NCI-H1105 (cell line): ENCODE measurements around the gene VSNL1.

Source experiments
- DNase-seq: peaks from one replicate; lab custom pipeline; 2025; lab: John Stamatoyannopoulos, UW

VSNL1 gene

GRCh38 chr2:17614174-17614930, 73.9 kb downstream of the VSNL1 start:
- no peak for DNase-seq

DNA sequence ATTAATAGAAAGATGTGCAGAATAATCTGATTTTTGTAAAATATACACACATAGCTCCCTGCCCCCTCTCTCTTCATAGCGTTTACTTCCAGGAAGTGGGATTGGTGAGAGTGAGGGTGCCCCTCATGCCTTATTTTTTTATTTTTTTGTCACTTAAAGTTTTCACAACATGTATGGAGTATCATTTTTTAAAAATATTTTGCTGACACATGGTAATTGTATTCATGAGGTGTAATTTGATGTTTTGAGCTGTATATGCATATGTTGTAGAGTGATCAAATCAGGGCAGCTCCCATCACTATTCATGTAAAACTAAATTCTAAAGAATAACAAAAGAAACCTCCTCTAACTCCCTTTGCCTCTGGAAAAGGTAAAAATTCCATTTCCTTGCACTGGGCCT, 74.7 kb downstream of the VSNL1 start:
- no peak for DNase-seq

GRCh38 chr2:17615728-17616351, 75.3 kb downstream of the VSNL1 start:
- DNase-seq: no peak

DNA sequence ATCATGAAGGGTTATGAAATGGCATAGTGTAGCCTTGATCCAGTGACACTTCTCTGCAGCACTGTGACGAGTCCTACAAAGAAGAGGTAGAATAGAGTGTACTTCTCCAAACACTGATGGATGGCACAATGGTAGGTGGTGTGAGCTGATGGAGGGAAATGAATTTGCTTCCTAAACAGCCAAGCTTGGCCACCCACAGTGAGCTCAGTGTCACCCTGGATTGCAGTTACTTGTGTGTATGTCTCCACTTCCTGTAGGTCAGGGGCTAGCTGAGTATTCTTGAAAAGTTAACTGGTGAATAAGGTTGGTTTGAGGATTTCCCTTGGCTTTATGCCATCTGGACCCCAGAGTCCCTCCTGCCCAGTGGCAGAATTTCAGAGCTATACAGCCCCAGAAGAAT, 75.9 kb downstream of the VSNL1 start:
- no peak for DNase-seq

DNA sequence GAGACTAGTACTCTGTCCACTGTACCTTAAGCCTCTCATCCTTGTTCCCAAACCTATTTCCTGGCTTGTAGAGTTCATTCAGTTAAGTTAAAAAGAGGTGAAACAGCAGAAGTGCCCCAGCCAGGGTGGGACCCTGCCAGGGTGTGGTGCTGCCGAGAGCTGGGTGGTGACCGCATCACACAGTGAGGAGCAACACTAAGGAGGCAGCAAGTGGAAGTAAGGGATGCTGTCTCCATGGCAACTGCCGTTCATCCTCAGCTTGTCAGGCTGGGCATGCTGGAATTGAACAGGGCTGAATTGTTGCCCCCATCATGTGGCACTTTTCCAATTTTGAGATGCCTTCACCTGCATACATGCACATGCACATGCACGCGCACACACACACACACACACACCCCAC, 77.0 kb downstream of the VSNL1 start:
- no peak for DNase-seq

- no peak for DNase-seq
Observed at GRCh38 chr2:17617955-17618354, 77.5 kb downstream of the VSNL1 start.

GRCh38 chr2:17620280-17620679, 79.8 kb downstream of the VSNL1 start:
- DNase-seq: no peak

GRCh38 chr2:17620841-17621240, 80.3 kb downstream of the VSNL1 start:
- DNase-seq: no peak

DNA sequence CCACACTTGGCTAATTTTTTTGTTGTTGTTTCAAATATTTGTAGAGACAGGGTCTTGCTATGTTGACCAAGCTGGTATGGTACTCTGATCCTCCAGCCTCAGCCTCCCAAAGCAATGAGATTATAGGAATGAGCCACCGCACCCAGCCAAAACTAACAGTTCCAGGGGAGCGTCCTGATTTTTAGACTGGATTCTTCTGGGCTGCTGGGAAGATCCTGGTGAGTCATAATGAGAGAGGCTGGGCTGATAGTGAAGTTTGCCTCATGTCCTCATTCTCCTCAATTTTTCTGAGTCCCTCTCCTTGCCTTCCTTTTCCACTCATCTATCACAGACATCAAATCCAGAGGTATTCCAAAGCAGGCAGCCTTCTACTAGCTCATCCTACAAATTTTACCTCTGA, 81.3 kb downstream of the VSNL1 start:
- DNase-seq: no peak

DNA sequence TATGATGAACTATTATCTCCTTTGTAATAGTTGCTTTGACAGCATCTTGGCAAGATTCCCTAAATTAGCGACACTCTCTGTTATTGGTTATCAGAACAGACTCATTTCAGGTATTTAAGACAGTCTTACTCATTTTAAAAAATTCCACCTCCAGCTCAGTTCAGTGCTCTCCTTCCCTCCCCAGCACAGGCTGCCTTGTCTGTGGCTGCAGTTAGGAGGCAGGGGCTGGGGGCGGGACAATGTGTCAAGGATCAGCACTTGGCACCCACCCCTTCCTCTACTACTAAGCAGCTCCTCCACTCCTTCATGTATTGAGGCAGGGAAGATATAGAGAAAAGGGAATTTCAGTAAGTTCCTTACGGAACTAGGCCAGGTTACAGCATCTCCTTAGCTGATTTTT, 85.0 kb downstream of the VSNL1 start:
- DNase-seq: no peak

GRCh38 chr2:17626986-17627385, 86.5 kb downstream of the VSNL1 start:
- no peak for DNase-seq

GRCh38 chr2:17627434-17627833, 86.9 kb downstream of the VSNL1 start:
- no peak for DNase-seq

DNA sequence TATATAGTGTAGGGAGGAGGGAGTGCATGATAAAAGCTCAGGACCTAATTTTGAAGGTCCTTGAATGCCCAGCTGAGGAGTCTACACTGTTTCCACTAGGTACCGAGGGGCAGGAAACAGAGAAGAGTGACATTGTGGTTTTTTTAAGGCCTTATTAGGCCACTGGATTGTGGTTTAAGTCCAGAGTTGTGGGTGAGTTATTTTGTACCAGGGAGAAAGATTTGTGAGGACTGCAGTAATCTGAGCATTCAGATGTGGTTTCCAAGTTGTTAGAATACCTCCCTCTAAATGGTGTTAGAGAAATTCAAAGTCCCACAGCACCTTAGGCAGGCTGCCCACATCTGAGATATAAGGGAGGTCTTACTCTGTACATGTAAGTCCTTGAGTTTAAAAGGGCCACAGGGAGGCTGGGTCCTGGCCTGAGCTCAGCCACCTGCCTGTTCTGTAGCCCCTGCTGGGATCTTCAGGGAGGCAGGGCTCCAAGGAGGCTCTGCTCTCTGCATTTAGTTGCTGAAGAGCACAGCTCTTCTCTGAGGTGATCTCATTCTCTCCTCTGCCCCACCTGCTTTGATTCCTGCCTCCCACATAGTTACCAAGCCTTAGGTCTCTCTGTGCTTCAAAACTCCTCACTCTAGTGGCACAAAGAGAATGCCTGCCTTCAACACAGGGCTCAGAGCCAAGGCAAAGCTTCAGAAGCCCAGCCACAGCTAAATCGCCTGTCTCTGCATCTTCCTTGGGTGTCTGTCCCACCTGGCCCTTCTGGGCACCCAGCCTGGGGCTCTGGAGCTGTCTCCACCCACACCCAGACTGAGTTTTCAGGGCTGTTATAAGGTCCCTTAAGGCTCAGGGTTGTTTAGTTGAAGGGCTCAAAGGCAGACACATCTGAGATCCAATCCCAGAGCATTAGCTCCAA, 88.1 kb downstream of the VSNL1 start:
- DNase-seq: no peak

DNA sequence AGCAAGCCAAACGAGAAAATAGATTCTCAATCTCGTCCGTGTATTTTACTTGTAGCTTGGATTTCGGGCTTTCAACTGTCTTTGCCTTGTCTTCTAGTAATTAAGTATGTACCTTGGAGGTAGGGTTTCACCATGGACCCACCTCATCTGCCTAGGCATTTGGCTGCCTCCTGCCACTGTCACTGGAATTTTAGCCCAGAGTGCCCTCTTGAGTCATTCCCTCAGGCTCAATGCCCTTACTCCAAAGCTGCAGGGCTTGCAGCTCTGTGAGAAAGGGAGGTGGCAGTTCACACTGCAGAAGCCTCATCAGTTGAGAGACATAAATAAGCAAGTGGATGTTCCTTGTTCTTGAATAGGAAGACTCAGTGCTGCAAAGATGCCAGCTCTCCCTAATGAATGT, 89.6 kb downstream of the VSNL1 start:
- no peak for DNase-seq

GRCh38 chr2:17634997-17635396, 94.5 kb downstream of the VSNL1 start:
- no peak for DNase-seq

GRCh38 chr2:17636257-17636656, 95.8 kb downstream of the VSNL1 start:
- no peak for DNase-seq

DNA sequence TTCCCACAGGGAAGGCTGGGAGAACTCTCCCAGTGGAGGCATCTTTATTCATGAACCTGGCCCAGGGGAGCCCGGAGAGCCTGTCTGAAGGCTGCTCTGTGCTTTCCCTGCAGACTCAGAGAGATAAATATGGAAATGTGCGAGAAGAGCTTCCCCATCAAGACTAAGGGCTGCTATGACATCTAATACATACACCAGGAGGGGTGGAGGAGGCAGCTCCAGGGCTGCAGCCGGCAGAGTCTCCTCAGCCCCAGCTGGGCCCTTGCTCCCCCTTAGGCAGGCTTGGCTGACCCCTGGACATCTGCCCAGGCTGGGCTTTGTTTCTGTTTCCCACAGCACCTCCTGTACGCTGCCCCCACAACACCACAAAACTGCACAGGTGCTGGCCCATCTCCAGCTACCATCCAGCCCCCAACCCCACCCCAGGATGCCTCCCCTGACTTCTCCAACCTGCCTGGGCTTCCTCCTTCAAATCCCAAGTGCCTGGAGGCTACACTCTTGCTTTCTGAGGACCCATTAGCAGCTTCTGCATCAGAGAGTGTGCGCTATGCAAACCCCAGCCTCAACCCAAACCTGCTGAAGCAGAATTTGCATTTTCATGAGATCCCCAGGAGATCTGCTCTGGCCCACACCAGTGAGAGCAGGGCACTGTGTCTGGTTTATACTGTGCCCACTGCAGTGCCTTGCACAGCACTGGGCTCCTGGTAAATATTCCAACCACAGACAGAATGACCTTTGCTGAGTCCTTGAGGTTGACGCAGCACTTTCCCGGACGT, 96.8 kb downstream of the VSNL1 start:
- DNase-seq: no peak

DNA sequence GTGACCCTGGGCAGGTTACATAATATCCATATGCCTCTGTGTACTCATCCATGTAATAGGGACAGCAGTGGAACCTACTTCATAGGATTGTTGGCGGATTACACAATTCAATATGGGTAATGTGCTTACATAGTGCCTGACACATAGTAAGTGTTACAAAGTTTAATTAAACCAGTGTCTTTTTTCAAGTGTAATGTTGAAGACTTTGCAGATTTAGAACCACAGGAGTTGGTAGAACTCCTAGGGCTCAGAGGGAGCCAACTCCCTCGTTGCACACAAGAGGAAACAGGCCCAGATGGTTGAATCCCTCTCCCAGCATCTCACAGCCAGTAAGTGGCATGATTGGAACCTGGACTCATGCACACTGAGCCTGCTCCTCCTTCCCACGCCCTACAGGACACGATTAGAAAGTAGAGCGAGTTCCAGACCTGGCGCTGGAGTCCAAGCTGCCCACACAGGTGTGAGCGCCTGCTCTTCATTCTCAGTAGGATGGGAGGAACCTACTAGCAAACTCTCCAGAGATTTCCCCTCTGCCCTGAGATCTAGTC, 97.8 kb downstream of the VSNL1 start:
- no peak for DNase-seq

DNA sequence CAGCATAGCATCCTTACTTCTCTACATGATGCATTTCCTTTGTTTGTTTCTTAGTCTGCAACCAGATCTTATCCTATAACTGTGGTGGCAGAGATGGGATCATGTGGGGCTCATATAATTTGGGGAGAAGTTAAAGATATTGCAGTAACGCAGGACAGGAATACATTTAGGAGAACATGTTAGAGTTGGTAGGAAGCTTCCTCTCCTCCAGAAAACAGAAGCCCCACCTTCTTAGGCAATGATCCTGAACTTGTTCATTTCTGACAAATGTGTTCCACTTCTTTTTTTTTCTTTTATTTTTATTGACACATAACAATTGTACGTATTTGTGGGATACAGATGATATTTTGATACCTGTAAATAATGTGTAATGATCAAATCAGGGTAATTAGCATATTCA, 99.9 kb downstream of the VSNL1 start:
- no peak for DNase-seq

DNA sequence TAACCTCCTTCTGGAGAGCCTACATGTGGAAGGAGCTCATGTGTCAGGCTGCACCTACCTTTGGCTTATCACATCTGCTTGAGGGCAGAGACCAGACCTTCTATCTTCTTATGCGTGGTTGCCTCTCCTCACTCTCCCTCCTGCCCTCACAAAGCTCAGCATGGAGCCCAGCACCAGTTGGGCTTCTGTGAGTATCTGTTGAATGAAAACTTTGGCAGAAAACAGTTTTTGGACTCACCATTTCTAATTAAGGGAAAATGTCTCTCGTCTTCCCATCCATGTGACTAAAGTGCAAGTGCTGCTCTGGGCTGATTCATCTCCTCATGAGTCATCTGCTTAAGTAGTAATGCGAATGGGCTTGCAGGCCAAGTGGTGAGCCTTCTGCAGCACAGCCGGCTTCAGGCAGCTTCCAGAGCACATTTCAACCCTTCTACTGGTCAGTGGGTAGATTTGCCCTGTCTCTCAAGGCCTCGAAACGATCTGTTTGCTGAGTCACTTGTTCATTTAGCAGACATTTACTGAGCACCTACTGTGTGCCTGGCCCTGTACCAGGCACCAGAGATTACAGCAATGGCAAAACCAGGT, 102.6 kb downstream of the VSNL1 start:
- DNase-seq: no peak

DNA sequence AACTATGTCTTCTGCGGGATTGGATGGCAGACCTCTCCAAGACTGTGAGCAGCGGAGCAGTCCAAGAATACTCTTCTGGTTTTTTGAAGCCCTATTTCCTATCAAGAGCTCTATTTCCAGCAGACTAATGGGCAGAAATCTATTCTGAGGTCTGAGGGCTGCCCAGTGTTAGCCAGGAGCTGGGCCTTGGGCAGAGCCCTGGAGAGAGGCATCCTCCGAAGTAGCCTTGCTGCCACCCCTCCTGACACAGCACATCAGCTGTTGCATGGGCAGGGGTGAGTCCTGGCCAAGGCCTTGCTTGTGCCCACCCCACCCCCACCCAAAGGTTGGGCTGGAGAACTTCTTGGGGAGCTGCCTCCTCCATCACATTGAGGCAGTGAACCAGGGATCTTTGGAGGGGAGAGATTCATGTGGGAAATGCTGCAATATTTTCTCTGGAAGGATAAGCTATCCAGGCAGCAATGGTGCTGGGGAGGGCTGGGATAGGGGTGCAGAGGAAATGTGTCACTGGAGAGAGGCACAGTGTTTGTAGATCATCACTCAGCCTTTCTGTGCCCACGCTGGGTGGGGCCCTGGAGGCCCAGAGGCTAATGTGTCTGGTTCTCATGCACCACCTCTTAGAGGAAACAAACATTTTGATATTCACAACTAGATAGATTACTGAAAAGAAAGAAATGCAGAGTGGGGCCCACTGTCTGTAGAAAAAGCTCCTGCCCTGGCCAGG, 104.7 kb downstream of the VSNL1 start:
- DNase-seq: no peak
